ENCODE measurements around the gene CHST11. TPM values are rescaled to one million over a fixed set of nuclear protein-coding genes. Genes with fewer than 3 reads are reported as not detected.

The CHST11 gene
- total and polyA plus RNA-seq, 10 of the 15 experiments (the other 5 are each of a cell fraction or from before 2014, with no cell fraction given): 1.9 to 38.1 (median 17.2) TPM

GRCh38 chr12:104582739-104583138, 126.0 kb downstream of the CHST11 start (continued):
- TF ChIP-seq ZNF622 (IDR thresholded peaks at IDR 0.05) (no peak), RAD51 (IDR thresholded peaks at IDR 0.05) (no peak), ELK1 (IDR thresholded peaks at IDR 0.05; ENCODE audit: low read depth, low read length) (0 out of 2 replicates have a peak, but pooled peaks have one; percentile 48), STAT1 (conservative IDR thresholded peaks at IDR 0.05) (no peak), NFXL1 (IDR thresholded peaks at IDR 0.05; ENCODE audit: borderline replicate concordance) (no peak), POLR2AphosphoS5 (IDR thresholded peaks at IDR 0.05; ENCODE audit: low read length) (no peak), CTCF (IDR thresholded peaks at IDR 0.05 in 2 of 3, conservative IDR thresholded peaks at IDR 0.05 in 1 of 3; ENCODE audit: control insufficient read depth in 2 of 3, extremely low read depth in 1 of 3, insufficient read depth in 1 of 3, low read depth in 3 of 3, low read length in 3 of 3) (no peak), ZNF217 (IDR thresholded peaks at IDR 0.05) (no peak)

- H3K4me2 ChIP-seq (ENCODE audit: control insufficient read depth, insufficient read depth): peak overlapping the region; percentile 90
- H3K27me3 ChIP-seq (replicated peaks in 1 of 2; ENCODE audit: control insufficient read depth in 2 of 2, insufficient read depth in 2 of 2, low read length in 1 of 2): no peaks in the 10 kb centered on the region
- POLR2A ChIA-PET: interaction anchor here (0.7 to 2.3 kb wide), 14 partner anchors 12 to 179 kb away, joined by 3 to 18 read pairs (median 4); no protein-coding TSS in a partner anchor
- WGBS (ENCODE audit: insufficient coverage, insufficient replicate concordance, low lambda C conversion rate, missing lambda C conversion rate): 0% methylated on average over 4 of the region's 4 CpGs
- peaks cover 0 to 3% of the 10 kb centered on the region in 2 experiments; a peak in 1 of 4 replicates for H3K36me3 ChIP-seq (ENCODE audit: control insufficient read depth in 2 of 2, insufficient read depth in 2 of 2, low read length in 1 of 2)
- ATAC-seq (peak; percentile 76), DNase-seq (ENCODE audit: low read depth, low spot score) (no peak), FAIRE-seq (no peak)
- peak overlapping the region; percentile 37; the same call in 1 of the 2 replicates for H3K4me3 ChIP-seq
- no TSS peak for BruUV-seq (replicated peaks)
- SMC1A ChIA-PET (ENCODE audit: uncharacterized antibody, unreplicated experiment): interaction anchor here (0.6 to 3.0 kb wide), 40 partner anchors 10 to 201 kb away, joined by 3 to 51 read pairs (median 5); partner anchors contain the start of gene CHST11
- H3K9me3 ChIP-seq (replicated peaks; ENCODE audit: control insufficient read depth, insufficient read depth, low read length): no peaks in the 10 kb centered on the region
- H4K20me1 ChIP-seq (ENCODE audit: control insufficient read depth, insufficient read depth): no peaks in the 10 kb centered on the region
- CTCF ChIA-PET: interaction anchor here (0.7 to 2.2 kb wide), 10 partner anchors 12 to 202 kb away, joined by 3 to 15 read pairs (median 4); no protein-coding TSS in a partner anchor
- peaks cover 65% of the 10 kb centered on the region for H3K4me1 ChIP-seq (ENCODE audit: control insufficient read depth, insufficient read depth, low read length)
- H3K27ac ChIP-seq (ENCODE audit: control insufficient read depth, insufficient read depth): peak overlapping the region; percentile 47
- RAD21 ChIA-PET (ENCODE audit: unreplicated experiment): interaction anchor here (0.9 to 5.0 kb wide), 29 partner anchors 12 to 287 kb away, joined by 3 to 101 read pairs (median 6); partner anchors contain the start of gene CHST11
- no peak overlapping the region for H2AFZ ChIP-seq (ENCODE audit: control insufficient read depth, low read depth, low read length)
- intact Hi-C loops (cut with micrococcal nuclease; ENCODE audit: unreplicated experiment) (loop anchor here (2.0 to 5.0 kb wide), 6 partner anchors 14 to 201 kb away; partner anchors contain the start of gene CHST11), in situ Hi-C loops (cut with MboI) (no loop called here)
- H3K9ac ChIP-seq (ENCODE audit: control insufficient read depth, insufficient read depth, low read length): 0 out of 2 replicates have a peak overlapping the region, but pooled peaks have one; percentile 3
- H3K79me2 ChIP-seq (ENCODE audit: control insufficient read depth, insufficient read depth, low read length): peaks cover 50% of the 10 kb centered on the region
- TF ChIP-seq EP300 (IDR thresholded peaks at IDR 0.05; ENCODE audit: borderline replicate concordance in 1 of 2, control insufficient read depth in 1 of 2, low read depth in 2 of 2, low read length in 2 of 2) (no peak), SUZ12 (IDR thresholded peaks at IDR 0.05; ENCODE audit: unreplicated experiment) (no peak), KDM1A (IDR thresholded peaks at IDR 0.05; ENCODE audit: borderline replicate concordance) (no peak), SMAD1 (IDR thresholded peaks at IDR 0.05; ENCODE audit: low read depth, partially characterized antibody) (no peak), CREM (IDR thresholded peaks at IDR 0.05; ENCODE audit: low read depth) (peak; percentile 16; the same call in 1 of the 2 replicates), NFYA (IDR thresholded peaks at IDR 0.05; ENCODE audit: borderline replicate concordance, low read depth, low read length) (no peak), BCL3 (IDR thresholded peaks at IDR 0.05; ENCODE audit: borderline replicate concordance, insufficient read depth, low read depth, low read length, poor library complexity, severe bottlenecking) (no peak)
These were observed 126.6 kb downstream of the CHST11 start for GRCh38 chr12:104583301-104583700.
